Measurements from ENCODE around the gene RTN4R. TPM values are rescaled to one million over a fixed set of nuclear protein-coding genes. Genes with fewer than 3 reads are reported as not detected.

Gene RTN4R
- total and polyA plus RNA-seq, 2 experiments from 2014 or later: 10.6 to 38.4 TPM

DNA sequence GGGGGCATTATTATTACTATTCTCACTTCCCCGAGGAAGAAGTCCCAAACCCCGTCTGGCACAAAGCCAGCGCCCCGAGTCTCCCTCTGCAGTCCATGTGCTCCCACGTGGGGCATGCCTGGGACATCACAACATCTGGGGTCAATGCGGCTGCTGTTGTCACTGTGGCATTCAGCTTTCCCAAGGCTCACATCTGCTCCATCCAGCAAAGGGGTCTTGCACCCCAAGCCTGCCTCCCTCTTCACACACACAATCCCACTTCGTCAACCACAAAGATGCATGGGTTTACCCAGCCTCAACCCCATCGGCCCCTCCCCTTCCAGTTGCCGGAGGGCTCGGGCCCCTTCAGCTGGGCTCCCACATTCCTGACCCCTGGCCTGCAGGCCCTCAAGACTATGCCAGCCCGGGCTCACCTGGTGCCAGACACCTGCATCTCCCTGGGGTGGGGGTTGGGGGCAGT lies 23.5 kb upstream of the RTN4R start:
- peaks cover 13% of the 10 kb centered on the region for H3K27me3 Mint-ChIP-seq (ENCODE audit: insufficient read depth, low read depth, poor library complexity)
- H3K4me2 ChIP-seq: no peak overlapping the region
- no peaks in the 10 kb centered on the region for H3K36me3 ChIP-seq (ENCODE audit: insufficient read depth)
- H3K4me1 Mint-ChIP-seq: peaks cover 2% of the 10 kb centered on the region; the same call in 1 of the 3 replicates
- H2AFZ ChIP-seq: no peak overlapping the region
- no peaks in the 10 kb centered on the region for H3K9me3 Mint-ChIP-seq
- no peak overlapping the region for H3K27ac ChIP-seq (ENCODE audit: low read depth)
- peaks cover 1% of the 10 kb centered on the region; the same call in 1 of the 2 replicates for H3K27me3 ChIP-seq (ENCODE audit: insufficient read depth)
- ATAC-seq: peak; percentile 22; the same call in 1 of the 3 replicates
- H3F3A ChIP-seq (replicated peaks; ENCODE audit: low read depth): 0 out of 2 replicates have a peak, but pooled peaks cover 3% of the 10 kb centered on the region
- no peaks in the 10 kb centered on the region for H4K20me1 ChIP-seq (replicated peaks; ENCODE audit: insufficient read depth)
- H3K4me3 ChIP-seq: no peak overlapping the region
- H3K79me2 ChIP-seq (replicated peaks; ENCODE audit: insufficient read depth): no peaks in the 10 kb centered on the region
- TF ChIP-seq, protein P1, sequence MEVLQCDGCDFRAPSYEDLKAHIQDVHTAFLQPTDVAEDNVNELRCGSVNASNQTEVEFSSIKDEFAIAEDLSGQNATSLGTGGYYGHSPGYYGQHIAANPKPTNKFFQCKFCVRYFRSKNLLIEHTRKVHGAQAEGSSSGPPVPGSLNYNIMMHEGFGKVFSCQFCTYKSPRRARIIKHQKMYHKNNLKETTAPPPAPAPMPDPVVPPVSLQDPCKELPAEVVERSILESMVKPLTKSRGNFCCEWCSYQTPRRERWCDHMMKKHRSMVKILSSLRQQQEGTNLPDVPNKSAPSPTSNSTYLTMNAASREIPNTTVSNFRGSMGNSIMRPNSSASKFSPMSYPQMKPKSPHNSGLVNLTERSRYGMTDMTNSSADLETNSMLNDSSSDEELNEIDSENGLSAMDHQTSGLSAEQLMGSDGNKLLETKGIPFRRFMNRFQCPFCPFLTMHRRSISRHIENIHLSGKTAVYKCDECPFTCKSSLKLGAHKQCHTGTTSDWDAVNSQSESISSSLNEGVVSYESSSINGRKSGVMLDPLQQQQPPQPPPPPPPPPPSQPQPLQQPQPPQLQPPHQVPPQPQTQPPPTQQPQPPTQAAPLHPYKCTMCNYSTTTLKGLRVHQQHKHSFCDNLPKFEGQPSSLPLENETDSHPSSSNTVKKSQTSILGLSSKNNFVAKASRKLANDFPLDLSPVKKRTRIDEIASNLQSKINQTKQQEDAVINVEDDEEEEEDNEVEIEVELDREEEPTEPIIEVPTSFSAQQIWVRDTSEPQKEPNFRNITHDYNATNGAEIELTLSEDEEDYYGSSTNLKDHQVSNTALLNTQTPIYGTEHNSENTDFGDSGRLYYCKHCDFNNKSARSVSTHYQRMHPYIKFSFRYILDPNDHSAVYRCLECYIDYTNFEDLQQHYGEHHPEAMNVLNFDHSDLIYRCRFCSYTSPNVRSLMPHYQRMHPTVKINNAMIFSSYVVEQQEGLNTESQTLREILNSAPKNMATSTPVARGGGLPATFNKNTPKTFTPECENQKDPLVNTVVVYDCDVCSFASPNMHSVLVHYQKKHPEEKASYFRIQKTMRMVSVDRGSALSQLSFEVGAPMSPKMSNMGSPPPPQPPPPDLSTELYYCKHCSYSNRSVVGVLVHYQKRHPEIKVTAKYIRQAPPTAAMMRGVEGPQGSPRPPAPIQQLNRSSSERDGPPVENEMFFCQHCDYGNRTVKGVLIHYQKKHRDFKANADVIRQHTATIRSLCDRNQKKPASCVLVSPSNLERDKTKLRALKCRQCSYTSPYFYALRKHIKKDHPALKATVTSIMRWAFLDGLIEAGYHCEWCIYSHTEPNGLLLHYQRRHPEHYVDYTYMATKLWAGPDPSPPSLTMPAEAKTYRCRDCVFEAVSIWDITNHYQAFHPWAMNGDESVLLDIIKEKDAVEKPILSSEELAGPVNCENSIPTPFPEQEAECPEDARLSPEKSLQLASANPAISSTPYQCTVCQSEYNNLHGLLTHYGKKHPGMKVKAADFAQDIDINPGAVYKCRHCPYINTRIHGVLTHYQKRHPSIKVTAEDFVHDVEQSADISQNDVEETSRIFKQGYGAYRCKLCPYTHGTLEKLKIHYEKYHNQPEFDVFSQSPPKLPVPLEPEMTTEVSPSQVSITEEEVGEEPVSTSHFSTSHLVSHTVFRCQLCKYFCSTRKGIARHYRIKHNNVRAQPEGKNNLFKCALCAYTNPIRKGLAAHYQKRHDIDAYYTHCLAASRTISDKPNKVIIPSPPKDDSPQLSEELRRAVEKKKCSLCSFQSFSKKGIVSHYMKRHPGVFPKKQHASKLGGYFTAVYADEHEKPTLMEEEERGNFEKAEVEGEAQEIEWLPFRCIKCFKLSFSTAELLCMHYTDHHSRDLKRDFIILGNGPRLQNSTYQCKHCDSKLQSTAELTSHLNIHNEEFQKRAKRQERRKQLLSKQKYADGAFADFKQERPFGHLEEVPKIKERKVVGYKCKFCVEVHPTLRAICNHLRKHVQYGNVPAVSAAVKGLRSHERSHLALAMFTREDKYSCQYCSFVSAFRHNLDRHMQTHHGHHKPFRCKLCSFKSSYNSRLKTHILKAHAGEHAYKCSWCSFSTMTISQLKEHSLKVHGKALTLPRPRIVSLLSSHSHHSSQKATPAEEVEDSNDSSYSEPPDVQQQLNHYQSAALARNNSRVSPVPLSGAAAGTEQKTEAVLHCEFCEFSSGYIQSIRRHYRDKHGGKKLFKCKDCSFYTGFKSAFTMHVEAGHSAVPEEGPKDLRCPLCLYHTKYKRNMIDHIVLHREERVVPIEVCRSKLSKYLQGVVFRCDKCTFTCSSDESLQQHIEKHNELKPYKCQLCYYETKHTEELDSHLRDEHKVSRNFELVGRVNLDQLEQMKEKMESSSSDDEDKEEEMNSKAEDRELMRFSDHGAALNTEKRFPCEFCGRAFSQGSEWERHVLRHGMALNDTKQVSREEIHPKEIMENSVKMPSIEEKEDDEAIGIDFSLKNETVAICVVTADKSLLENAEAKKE (CRISPR knock-in tag; IDR thresholded peaks at IDR 0.05): no peak
- no peak for TF ChIP-seq EZH2 (IDR thresholded peaks at IDR 0.05; ENCODE audit: low read depth, unreplicated experiment)
- no peaks in the 10 kb centered on the region for H3K36me3 Mint-ChIP-seq (ENCODE audit: low read depth)
- H3K27ac Mint-ChIP-seq: no peak overlapping the region
- H3K4me1 ChIP-seq (ENCODE audit: insufficient read depth): no peaks in the 10 kb centered on the region
- DNase-seq (ENCODE audit: low spot score): no peak
- no peaks in the 10 kb centered on the region for H3K9me2 ChIP-seq (ENCODE audit: insufficient read depth)
- no peak overlapping the region for H3K4me3 Mint-ChIP-seq

DNA sequence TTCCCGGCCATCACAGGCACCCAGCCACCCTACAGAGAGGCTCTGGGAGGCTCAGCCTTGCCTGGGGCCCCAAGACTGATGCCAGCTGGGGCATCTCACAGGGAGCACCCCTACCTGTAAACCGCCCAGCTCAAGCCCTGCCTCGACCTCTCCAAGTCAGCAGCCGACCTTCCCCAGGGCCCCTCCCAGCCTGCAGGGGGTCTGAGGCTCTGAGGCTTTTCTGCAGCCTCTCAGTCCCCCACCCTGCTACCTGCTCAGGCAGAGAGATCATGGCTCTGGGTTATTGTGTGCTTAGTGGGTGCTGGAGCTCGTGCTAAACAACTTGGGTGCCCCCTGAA lies 23.1 kb upstream of the RTN4R start:
- no peak overlapping the region for H3K4me3 ChIP-seq
- no peaks in the 10 kb centered on the region for H3K27me3 ChIP-seq (ENCODE audit: insufficient read depth)
- H3K27ac ChIP-seq (ENCODE audit: low read depth): no peak overlapping the region
- peaks cover 2% of the 10 kb centered on the region; the same call in 1 of the 3 replicates for H3K4me1 Mint-ChIP-seq
- H3K4me2 ChIP-seq: no peak overlapping the region
- ATAC-seq: no peak
- no peak overlapping the region for H3K27ac Mint-ChIP-seq
- no peaks in the 10 kb centered on the region for H4K20me1 ChIP-seq (replicated peaks; ENCODE audit: insufficient read depth)
- DNase-seq (ENCODE audit: low spot score): no peak
- H2AFZ ChIP-seq: no peak overlapping the region
- H3K9me2 ChIP-seq (ENCODE audit: insufficient read depth): no peaks in the 10 kb centered on the region
- H3K79me2 ChIP-seq (replicated peaks; ENCODE audit: insufficient read depth): no peaks in the 10 kb centered on the region
- H3K4me1 ChIP-seq (ENCODE audit: insufficient read depth): no peaks in the 10 kb centered on the region
- H3F3A ChIP-seq (replicated peaks; ENCODE audit: low read depth): 0 out of 2 replicates have a peak, but pooled peaks cover 3% of the 10 kb centered on the region
- no peaks in the 10 kb centered on the region for H3K36me3 Mint-ChIP-seq (ENCODE audit: low read depth)
- no peak overlapping the region for H3K4me3 Mint-ChIP-seq
- H3K9me3 Mint-ChIP-seq: no peaks in the 10 kb centered on the region
- no peaks in the 10 kb centered on the region for H3K36me3 ChIP-seq (ENCODE audit: insufficient read depth)
- H3K27me3 Mint-ChIP-seq (ENCODE audit: insufficient read depth, low read depth, poor library complexity): peaks cover 11% of the 10 kb centered on the region
- no peak for TF ChIP-seq ZNF331 (CRISPR knock-in tag; IDR thresholded peaks at IDR 0.05; ENCODE audit: low read depth)
- TF ChIP-seq, protein P1 (CRISPR knock-in tag; IDR thresholded peaks at IDR 0.05): no peak
- no peak for TF ChIP-seq EZH2phosphoT487 (IDR thresholded peaks at IDR 0.05; ENCODE audit: unreplicated experiment)
- TF ChIP-seq STAT1 (IDR thresholded peaks at IDR 0.05; ENCODE audit: unreplicated experiment): no peak
